ENCODE results near the gene ZC3H12A.
A peak's percentile ranks its signal among the peaks of the same experiment; 100 is the strongest.

ZC3H12A gene

GRCh38 chr1:37485902-37486679 is 11.7 kb downstream of the ZC3H12A start:
- no peak for DNase-seq (ENCODE audit: low read depth)
- H3K4me3 ChIP-seq (ENCODE audit: low read depth, low read length) = no peak overlapping the region
- TF ChIP-seq, protein P1, sequence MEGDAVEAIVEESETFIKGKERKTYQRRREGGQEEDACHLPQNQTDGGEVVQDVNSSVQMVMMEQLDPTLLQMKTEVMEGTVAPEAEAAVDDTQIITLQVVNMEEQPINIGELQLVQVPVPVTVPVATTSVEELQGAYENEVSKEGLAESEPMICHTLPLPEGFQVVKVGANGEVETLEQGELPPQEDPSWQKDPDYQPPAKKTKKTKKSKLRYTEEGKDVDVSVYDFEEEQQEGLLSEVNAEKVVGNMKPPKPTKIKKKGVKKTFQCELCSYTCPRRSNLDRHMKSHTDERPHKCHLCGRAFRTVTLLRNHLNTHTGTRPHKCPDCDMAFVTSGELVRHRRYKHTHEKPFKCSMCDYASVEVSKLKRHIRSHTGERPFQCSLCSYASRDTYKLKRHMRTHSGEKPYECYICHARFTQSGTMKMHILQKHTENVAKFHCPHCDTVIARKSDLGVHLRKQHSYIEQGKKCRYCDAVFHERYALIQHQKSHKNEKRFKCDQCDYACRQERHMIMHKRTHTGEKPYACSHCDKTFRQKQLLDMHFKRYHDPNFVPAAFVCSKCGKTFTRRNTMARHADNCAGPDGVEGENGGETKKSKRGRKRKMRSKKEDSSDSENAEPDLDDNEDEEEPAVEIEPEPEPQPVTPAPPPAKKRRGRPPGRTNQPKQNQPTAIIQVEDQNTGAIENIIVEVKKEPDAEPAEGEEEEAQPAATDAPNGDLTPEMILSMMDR (IDR thresholded peaks at IDR 0.05; ENCODE audit: low read depth, low read length, missing control alignments) = no peak

DNA sequence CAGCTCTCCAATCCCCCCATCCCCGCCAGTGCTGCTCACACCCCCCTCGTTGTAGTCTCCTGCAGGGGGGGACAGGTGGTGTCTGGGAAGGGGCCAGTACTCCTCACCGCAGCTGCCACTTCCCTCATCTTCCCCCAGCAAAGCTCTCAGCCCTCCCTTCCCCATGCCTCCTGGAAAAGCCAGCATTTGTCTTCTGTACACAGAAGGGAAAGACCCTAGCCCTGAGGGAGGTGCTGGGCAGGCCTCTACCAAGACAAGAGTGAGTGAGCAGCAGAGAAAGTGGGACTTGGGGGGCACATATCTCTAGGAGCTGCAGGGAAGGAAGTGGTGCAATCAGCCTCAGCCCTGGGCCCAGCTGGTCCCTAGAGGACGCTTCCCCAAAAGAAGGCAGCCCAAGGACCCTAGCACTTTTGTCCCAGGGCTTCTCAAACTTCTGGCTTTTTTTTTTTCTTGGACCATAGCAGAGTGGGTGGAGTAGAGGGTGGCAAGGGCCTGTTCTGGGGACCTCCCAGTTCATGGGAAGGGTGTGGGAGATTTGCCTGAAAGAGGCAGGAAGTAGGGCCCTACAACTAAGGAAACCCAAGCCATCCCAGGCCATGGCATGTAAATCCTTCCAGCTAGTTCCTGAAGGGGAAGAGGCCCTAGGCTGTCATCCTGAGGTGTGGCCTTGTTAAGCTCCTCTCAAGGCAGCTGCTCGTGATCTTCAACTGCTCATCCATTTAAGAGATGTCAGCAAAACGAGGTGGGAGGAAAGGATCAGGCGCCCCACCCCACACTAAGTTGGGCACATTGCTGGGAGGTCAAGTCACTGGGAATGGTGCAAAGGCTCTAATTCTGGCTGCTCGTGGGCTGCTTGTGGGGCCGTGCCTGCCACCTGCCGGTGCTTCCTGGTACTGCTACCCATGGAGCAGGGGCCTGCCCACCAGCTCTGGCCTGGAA is 12.6 kb downstream of the ZC3H12A start:
- TF ChIP-seq, protein P1 (IDR thresholded peaks at IDR 0.05; ENCODE audit: low read depth, low read length, missing control alignments) = peak; percentile 96
- H3K4me3 ChIP-seq (ENCODE audit: low read depth, low read length) = no peak overlapping the region
- no peak for DNase-seq (ENCODE audit: low read depth)

DNA sequence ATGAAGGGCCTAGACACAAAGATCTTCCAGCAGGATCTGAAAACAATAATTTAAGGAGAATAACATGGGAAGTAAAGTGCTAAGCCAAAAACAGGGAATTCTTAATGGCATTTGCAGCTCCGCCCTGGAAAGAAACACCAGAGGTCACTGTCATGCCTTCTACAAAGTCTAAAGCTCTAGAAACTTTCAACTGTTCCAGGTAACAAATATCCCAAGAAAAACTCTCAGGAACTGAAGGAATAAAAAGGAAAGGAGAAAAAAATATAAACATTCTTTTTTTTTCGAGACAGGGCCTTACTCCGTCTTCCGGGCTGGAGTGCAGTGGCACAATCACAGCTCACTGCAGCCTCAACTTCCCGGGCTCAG is 13.2 kb downstream of the ZC3H12A start:
- TF ChIP-seq, protein P1 (IDR thresholded peaks at IDR 0.05; ENCODE audit: low read depth, low read length, missing control alignments) = no peak
- DNase-seq (ENCODE audit: low read depth) = no peak
- H3K4me3 ChIP-seq (ENCODE audit: low read depth, low read length) = no peak overlapping the region

GRCh38 chr1:37493336-37494098 is 19.1 kb downstream of the ZC3H12A start:
- DNase-seq (ENCODE audit: low read depth) = no peak
- no peak overlapping the region for H3K4me3 ChIP-seq (ENCODE audit: low read depth, low read length)
- TF ChIP-seq, protein P1 (IDR thresholded peaks at IDR 0.05; ENCODE audit: low read depth, low read length, missing control alignments) = no peak

GRCh38 chr1:37495875-37496274 is 21.5 kb downstream of the ZC3H12A start:
- TF ChIP-seq, protein P1 (IDR thresholded peaks at IDR 0.05; ENCODE audit: low read depth, low read length, missing control alignments) = no peak
- DNase-seq (ENCODE audit: low read depth) = no peak
- no peak overlapping the region for H3K4me3 ChIP-seq (ENCODE audit: low read depth, low read length)

GRCh38 chr1:37497832-37498231 is 23.5 kb downstream of the ZC3H12A start:
- DNase-seq (ENCODE audit: low read depth) = no peak
- TF ChIP-seq, protein P1 (IDR thresholded peaks at IDR 0.05; ENCODE audit: low read depth, low read length, missing control alignments) = no peak
- no peak overlapping the region for H3K4me3 ChIP-seq (ENCODE audit: low read depth, low read length)
